ENCODE results near the gene PTPRD.

- TF ChIP-seq CTCF (conservative IDR thresholded peaks at IDR 0.05; ENCODE audit: low read depth, low read length) (no peak), EZH2 (IDR thresholded peaks at IDR 0.05; ENCODE audit: borderline replicate concordance, low read depth, low read length, poor library complexity, severe bottlenecking) (no peak)
Measured at GRCh38 chr9:8521112-8521511, 2091.7 kb downstream of the PTPRD start.
